HK-2 (cell line): ENCODE results near the gene OR4K2.
"Not testable (repeated sequence)": the region's sequence is repeated elsewhere in the genome, so short reads cannot be mapped to it uniquely, and the experiment has no call there.

Source experiments
- DNase-seq: peaks from one replicate; pipeline ENCODE4 v3.0.0-alpha.2; 2018; ENCODE audit not compliant: unreplicated experiment

Gene OR4K2

GRCh38 chr14:19874842-19875241 is at the start of gene OR4K2:
Gene OR4K2, plus strand, starts transcription at chr14:19875142. Its CDS starts 1,126 bp downstream, at chr14:19876268.
- DNase-seq = no peak

- not testable (repeated sequence) for DNase-seq
Observed at GRCh38 chr14:19827626-19828244, 47.2 kb upstream of the OR4K2 start.

GRCh38 chr14:19828314-19828713 is 46.6 kb upstream of the OR4K2 start:
- no peak for DNase-seq

GRCh38 chr14:19834203-19834848 is 40.6 kb upstream of the OR4K2 start:
- DNase-seq = not testable (repeated sequence)

- DNase-seq = no peak
Observed at GRCh38 chr14:19838433-19838832, 36.5 kb upstream of the OR4K2 start.

GRCh38 chr14:19851365-19851764 is 23.6 kb upstream of the OR4K2 start:
- DNase-seq = no peak

- not testable (repeated sequence) for DNase-seq
Observed at GRCh38 chr14:19866061-19866669, 8.8 kb upstream of the OR4K2 start.

- no peak for DNase-seq
Observed at GRCh38 chr14:19873178-19873577, 1.8 kb upstream of the OR4K2 start.

GRCh38 chr14:19878029-19878642 is 3.2 kb downstream of the OR4K2 start:
- DNase-seq = no peak

GRCh38 chr14:19895282-19895681 is 20.3 kb downstream of the OR4K2 start:
- DNase-seq = no peak

- DNase-seq = no peak
Observed at GRCh38 chr14:19900999-19901398, 26.1 kb downstream of the OR4K2 start.

GRCh38 chr14:19902409-19902808 is 27.5 kb downstream of the OR4K2 start:
- no peak for DNase-seq

GRCh38 chr14:19906665-19907064 is 31.7 kb downstream of the OR4K2 start:
- no peak for DNase-seq

GRCh38 chr14:19911114-19911513 is 36.2 kb downstream of the OR4K2 start:
- no peak for DNase-seq

GRCh38 chr14:19917243-19917642 is 42.3 kb downstream of the OR4K2 start:
- DNase-seq = no peak

GRCh38 chr14:19917955-19918518 is 43.1 kb downstream of the OR4K2 start:
- no peak for DNase-seq

- DNase-seq = no peak
Observed at GRCh38 chr14:19918553-19919264, 43.8 kb downstream of the OR4K2 start.

- DNase-seq = no peak
Observed at GRCh38 chr14:19920021-19920657, 45.2 kb downstream of the OR4K2 start, which contains the start of gene OR4K5. Gene OR4K5, plus strand, starts transcription at chr14:19920607. Its CDS starts 0 bp downstream, at chr14:19920607.

GRCh38 chr14:19930617-19931016 is 55.7 kb downstream of the OR4K2 start, which contains the start of gene OR4K1:
Gene OR4K1, plus strand, starts transcription at chr14:19930917. Its CDS starts 4,750 bp downstream, at chr14:19935667.
- no peak for DNase-seq
